GM12801 (cell line): ENCODE measurements around the gene TBC1D22A.

ENCODE experiments used
- CTCF ChIP-seq: IDR thresholded peaks from one replicate; pipeline ENCODE4 v1.5.1; 2011; ENCODE audit warnings: control low read depth; ENCODE audit not compliant: insufficient read length; ENCODE audit errors: extremely low read depth

The TBC1D22A gene

DNA sequence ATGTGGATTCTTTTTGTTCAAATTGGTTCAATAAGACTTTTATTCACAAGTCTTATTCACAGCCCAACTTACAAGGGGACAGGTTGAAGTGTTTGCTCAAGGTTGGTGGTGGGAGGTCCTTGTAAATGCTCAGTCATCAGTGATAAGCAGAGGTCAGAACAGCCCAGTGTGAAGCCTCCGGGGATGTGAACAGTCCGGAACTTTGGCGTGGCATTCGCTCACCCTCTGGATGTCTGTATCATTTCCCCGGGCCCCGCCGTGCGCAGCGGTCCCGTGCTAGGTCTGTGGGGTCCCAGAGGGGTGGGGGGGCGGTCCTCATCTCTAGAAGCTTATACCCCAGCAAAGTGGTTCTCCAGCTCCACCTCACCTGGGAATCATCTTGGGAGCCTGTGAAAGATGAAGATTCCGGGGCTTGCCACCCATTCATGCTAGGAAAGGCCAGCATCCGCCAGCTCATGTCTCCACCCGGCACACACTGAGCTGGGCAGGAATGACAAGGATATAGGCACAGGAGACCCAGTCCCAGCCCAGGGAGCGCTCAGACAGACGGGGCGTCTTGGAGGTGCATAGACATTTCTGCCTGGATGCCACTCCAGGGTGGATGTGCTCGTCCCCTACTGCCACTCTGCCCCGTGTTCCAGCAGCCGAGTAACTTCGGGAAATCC is 327.5 kb downstream of the TBC1D22A start:
- TF ChIP-seq CTCF = no peak

DNA sequence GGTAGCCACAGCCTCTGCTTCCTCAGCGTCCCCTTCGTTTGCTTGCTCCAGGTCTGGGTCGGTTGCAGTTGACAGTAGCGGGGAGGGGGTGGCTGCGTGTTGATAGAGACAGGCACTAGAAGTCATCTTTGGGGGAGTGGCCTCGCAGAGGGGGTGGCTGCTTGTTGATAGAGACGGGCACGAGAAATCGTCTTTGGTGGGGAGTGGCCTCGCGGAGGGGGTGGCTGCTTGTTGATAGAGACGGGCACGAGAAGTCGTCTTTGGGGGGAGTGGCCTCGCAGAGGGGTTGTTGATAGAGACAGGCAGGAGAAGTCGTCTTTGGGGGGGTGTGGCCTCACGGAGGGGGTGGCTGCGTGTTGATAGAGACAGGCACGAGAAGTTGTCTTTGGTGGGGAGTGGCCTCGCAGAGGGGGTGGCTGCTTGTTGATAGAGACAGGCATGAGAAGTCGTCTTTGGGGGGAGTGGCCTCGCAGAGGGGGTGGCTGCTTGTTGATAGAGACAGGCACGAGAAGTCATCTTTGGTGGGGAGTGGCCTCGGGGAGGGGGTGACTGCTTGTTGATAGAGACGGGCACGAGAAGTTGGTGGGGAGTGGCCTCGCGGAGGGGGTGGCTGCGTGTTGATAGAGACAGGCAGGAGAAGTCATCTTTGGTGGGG is 328.3 kb downstream of the TBC1D22A start:
- no peak for TF ChIP-seq CTCF

DNA sequence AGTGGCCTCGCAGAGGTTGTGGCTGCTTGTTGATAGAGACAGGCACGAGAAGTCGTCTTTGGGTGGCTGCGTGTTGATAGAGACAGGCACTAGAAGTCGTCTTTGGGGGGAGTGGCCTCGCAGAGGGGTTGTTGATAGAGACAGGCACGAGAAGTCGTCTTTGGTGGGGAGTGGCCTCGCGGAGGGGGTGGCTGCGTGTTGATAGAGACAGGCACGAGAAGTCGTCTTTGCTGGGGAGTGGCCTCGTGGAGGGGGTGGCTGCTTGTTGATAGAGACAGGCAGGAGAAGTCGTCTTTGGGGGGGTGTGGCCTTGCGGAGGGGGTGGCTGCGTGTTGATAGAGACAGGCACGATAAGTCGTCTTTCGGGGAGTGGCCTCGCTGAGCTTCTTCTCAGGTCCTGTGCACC is 328.8 kb downstream of the TBC1D22A start:
- no peak for TF ChIP-seq CTCF

DNA sequence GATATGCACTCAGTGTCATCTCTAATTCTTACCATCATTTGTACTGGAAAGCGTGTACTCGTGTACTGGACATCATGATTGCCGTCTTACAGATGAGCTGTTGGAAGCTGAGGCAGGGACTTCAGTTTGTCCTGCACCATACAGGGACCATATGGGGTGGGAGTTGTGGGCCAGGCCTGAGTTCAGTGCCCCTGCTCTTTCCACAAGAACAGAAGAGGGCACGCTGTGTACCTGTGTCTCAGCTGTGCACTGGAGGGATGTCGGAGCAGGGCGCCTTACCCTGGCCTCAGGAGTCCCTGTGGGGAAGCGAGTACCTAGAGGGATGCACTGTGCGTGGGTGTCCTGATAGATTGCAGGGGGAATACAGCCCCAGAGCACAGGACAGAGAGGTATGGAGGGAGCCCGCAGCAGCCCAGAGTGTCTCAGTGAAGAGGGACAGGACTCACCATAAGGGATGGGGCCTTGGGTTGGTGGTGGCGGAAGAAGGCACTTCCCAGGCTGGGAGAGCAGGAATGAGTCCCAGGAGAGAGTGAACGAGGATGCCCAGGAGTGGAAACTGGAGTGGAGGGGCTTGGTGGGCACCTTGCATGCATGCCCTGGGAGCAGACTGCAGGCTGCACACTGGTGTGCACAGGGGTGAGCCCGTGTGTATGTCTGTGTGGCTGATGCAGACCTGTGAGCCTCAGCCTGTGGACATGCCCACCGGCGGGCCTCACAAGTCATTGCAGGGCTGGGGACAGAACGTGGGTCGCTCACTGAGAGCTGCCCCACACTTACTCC is 329.7 kb downstream of the TBC1D22A start:
- TF ChIP-seq CTCF = no peak

- TF ChIP-seq CTCF = no peak
These were observed 330.5 kb downstream of the TBC1D22A start for GRCh38 chr22:47092896-47093311.

DNA sequence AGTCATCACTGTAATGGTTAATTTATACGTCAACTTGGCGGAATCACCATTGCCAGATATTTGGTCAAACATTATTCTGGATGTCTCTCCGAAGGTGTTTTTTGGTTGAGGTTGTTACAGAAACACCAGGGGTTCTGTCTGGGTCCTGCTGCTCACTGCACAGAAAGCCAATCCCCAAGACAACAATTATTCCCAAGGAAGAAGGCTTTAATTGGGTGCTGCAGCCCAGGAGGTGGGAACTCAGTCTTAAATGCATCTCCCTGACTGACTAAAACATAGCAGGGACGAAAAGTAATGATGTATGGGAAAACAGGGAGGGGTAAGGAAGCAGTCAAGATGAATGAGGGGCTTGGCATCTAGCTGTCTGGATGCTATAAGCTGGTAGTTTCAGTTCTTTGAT is 331.3 kb downstream of the TBC1D22A start:
- TF ChIP-seq CTCF = no peak

DNA sequence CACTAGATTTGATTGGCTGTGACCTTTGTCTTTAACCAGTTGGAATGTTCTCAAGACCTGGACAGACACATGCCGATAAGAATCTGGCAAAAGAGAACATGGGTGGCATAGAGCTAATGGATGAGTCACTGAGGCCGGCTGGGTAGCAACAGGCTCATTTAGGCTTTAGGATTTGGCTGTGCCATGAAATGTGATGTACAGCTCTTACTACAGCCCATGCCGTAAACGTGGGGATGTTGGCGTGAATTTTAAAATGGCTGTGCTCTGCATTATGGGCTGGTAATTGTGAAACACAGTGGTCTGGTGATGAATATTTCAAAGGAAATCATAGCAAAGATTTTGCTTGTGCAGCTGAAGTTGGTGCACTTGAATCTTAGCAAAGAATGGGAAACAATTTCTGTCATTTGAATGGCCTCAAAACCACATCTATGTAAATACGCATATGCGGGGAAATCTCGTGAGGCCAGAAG is 332.4 kb downstream of the TBC1D22A start:
- no peak for TF ChIP-seq CTCF
